Stimulated activated CD8-positive, alpha-beta memory T cell treated with anti-CD3 and anti-CD28 coated beads, Interleukin-4, amount 100 ng/mL, for 1 hour (primary cell): ENCODE data around the gene FURIN.
"Not testable (repeated sequence)": the region's sequence is repeated elsewhere in the genome, so short reads cannot be mapped to it uniquely, and the experiment has no call there.

ENCODE experiments used
- DNase-seq, 2 donors: peaks; one replicate each; pipeline ENCODE4 v3.0.0-alpha.2; 2020; ENCODE audit warnings: low read depth in 2 of 2, low spot score in 1 of 2

Gene FURIN

DNA sequence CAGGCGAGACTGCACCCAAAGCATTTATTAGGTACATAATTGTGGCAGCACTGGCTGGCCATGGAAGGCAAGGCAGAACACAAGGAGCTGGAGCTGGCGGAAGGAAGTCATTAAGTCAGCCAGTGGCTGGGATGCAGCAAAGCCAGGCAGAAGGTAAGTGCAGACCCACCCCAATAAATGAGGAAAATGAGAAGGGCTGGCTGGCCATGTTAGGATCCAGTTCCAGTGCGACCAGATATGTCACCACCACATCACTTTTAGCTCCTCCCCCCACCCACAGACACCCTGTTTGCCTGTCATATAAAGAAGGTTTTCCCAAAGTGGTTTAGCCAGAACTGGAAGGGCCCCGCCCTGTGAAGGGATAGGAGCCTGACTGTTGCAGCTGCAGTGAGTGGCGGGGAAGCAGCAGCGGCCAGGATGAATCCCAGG is at the start of gene FURIN:
Gene FURIN (plus strand): TSS at position 328 of the 429 bp plus-strand sequence. CDS start 7,153 bp downstream, outside the sequence.
- no peak for DNase-seq

DNA sequence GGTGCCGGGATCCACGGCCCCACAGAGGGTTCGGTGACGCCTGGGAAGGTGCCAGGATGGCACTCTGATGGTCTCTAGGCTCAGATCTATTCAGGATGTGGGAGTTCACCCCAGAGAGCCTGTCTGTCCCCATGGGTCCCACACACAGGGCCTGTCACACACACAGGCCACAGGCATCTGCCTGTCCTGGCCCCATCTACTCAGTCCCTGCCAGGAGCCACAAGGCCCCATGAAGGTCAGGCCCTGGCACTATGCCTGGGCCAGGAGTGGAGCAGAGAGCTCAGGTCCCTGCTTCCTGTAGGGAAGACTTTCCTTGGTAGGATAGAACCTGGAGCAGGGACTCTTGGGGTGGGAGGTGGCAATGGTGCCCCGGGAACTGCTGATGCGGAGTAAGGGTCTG is 49.0 kb upstream of the FURIN start:
- DNase-seq, result no peak

DNA sequence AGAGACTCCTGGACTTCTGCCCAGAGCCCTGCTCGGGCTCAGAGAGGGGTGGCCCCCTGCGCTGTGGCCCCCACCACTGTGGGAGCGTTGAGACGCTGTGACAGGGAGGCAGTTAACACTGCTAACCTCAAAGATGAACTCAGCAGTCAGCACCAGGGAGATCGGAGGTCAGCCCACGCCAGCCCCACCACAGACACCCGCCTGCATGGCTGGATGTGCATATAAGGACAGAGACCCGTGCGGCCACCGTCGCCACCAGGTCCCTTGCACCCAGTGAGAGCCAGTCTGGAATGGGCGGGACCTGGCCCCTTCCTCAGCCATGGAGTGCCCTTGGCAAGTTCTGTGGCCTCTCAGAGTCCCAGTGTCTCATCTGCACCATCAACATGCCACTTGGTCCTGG is 48.5 kb upstream of the FURIN start:
- no peak for DNase-seq

DNA sequence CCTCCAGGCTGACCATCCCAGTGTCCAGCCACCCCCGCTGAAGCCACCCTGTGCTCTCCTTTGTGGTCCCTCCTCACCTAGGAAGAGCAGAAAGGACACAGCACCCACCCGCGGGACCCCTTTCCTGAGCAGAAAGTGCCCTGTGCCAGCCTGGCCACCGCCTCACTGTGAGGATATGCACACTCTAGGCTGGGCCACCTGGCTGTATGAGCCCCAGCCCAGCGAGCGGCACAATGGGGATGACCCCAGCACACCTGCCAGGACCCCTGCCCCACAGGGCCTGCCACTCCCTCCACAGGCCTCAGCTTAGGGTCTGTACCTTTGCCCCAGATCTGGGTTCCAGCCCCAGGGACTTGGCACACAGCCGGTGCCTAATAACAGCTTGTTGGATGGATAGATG is 47.9 kb upstream of the FURIN start:
- no peak for DNase-seq

DNA sequence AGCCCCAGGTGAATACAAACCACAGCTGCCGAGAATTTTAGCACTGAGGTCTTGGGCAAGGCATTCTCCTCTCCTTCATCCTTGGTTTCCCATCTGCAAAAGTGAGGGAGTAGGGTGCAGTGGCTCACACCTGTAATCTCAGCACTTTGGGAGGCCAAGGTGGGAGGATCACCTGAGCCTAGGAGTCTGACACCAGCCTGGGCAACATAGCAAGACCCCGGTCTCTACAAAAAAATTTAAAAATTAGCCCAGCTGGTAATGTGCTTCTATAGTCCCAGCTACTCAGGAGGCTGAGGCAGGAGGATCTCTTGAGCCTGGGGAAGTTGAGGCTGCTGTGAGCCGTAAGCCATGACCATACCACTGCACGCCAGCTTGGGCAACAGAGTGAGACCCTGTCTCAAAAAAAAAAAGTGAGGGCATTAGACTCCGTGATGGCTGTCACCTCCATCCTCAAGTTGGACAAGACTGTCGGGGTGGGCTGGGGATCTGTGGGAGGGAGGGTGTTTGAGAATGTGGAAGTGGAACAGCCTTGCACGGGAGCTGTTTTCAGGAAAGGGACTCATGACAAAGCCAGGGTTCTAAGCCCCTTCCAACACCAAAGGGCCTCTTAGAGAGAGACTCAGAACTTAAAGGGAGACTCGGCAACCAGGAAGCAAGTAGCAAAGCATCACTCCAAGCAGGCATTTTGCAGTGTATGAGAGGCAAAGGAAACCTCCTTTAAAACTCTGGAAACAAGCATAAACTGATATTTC is 46.0 kb upstream of the FURIN start:
- DNase-seq, result no peak

DNA sequence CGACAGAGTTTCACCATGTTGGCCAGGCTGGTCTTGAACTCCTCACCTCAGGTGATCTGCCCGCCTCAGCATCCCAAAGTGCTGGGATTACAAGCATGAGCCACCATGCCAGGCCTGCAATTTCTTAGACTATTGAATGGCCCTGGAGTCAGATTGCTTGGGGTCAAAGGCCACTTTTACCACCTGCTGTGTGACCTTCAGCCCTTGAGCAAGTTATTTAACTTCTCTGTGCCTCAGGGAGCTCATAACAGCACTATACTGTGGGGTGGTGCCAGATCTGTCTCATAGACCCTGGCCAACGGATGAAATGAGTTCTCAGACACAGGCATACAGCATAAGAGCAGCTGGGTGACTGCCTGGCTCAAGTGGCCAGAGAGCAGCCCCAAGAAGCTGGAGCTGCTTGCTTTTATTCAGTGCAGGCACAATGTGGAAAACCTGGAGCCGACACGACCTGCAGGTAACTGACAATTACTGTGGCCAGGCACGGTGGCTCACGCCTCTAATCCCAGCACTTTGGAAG is 44.9 kb upstream of the FURIN start:
- DNase-seq, result no peak

DNA sequence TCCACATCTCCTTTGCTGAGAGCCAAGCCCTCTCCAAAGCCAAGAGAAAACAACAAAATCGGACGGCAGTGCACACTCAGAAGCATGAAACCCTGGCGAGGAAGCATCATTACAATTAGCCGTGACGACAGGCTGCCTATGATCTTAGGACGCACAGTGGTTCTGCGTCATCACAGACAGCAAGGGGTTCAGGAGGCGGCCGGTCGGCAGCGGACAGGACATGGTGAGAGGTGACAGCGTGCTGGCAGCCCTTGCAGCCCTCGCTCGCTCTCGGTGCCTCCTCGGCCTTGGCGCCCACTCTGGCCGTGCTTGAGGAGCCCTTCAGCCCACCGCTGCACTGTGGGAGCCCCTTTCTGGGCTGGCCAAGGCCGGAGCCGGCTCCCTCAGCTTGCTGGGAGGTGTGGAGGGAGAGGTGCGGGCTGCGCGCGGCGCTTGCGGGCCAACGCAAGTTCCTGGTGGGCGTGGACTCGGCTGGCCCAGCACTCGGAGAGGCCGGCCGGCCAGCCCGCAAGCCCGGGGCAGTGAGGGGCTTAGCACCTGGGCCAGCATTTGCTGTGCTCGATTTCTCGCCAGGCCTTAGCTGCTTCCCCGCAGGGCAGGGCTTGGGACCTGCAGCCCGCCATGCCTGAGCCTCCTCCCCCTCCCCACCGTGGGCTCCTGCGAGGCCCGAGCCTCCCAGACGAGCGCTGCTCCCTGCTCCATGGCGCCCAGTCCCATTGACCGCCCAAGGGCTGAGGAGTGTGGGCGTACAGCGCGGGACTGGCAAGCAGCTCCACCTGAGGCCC is 43.1 kb upstream of the FURIN start:
- not testable (repeated sequence) for DNase-seq

DNA sequence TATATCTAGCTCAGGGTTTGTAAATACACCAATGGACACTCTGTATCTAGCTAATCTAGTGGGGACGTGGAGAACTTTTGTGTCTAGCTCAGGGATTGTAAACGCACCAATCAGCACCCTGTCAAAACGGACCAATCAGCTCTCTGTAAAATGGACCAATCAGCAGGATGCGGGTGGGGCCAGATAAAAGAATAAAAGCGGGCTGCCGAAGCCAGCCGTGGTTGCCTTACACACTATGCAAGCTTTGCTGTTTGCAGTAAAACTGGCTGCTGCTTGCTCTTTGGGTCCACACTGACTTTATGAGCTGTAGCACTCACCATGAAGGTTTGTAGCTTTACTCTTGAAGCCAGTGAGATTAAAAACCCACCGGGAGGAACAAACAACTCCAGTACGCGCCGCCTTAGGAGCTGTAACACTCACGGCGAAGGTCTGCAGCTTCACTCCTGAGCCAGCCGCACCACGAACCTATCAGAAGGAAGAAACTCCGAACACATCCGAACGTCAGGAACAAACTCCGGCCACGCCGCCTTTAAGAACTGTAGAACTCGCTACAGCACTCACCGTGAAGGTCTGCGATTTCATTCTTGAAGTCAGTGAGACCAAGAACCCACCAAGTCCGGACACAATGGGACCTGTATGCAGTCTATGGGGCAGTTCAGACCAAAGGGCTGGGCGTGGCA is 42.0 kb upstream of the FURIN start:
- not testable (repeated sequence) for DNase-seq

DNA sequence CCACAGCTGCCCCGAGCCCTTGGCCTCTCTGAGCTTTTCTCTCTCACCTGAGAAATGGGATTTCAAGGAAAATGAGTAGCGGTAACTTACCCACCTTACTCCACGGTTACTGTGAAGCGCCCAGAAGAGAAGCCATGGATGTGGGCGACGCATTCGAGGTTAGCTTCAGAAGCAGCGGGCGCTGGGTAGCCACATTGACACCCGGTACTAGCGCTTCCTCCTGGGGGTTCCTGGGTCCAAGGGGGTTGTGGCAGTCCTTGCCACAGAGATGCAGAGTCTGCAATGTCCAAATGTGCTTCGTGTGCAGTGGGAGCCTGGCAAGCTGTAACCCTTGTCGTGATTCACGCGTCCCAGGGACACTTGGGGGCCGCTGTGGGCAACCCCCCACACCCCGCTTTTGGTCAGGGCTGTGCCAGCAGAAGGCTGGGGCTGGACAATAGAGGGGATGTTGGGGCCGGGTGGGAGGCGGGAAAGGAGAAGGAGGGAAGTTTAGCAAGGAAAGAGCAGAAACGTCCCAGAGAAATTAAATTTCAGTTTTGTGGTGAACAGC is 41.4 kb upstream of the FURIN start:
- DNase-seq, result no peak

DNA sequence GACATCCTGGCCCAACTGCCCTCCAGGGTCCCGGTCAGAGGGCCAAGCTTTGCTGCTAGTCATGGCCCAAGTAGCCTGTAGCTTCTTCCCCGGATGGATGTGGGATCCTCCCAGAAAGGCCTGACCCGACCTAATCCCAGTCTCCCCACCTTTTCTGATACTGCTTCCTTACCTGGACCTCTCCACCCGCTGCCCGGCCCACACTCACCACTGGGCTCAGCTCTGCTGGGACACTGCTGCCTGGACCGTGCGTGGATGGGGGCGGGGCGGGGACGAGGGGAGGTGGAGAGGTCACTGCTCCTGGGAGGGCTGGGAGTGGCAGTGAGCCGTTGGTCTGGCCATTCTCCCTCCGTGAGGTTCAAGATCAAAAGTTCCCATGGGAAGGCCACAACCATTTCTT is 40.3 kb upstream of the FURIN start:
- DNase-seq, result no peak

DNA sequence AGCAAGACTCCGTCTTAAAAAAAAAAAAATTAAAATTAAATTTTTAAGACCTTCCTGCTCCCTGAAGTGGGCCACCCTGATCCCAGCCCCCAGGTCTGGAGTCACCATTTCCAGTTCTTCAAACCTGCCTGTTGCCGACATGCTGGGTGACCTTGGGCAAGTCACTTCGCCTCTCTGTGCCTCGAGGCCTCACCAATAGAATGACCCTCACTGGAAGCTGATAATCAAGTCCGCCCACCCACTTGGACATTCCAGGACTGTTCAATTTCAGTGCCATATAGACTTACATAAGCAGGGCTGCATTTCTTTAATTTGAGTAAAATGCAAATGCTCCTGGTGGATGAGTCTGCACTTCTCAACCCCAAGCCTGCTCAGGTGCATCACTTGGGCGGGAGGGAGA is 39.3 kb upstream of the FURIN start:
- DNase-seq, result no peak

DNA sequence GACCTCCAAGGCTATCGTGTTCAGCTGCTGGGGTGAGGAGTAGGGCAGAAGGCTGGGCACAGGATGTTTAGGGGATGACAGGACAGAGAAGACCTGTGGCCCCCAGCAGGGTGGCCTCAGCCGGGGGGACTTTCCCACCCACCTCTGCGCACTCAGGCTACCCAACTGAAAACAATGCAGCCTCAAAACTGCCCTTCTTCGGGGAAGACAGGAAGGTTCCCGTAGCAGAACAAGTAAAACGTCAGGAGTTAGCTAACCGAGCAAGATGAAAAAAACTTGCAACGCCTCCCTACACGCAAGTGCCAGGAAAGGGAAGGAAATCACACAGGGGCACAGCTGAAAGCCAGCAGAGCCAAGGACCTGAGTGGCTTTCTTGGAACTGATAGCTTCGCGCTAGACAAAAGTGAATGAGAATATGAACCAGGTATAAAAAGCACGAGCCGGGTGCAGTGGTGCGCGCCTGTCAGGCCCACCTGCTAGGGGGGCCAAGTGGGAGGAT is 38.4 kb upstream of the FURIN start:
- DNase-seq, result no peak

DNA sequence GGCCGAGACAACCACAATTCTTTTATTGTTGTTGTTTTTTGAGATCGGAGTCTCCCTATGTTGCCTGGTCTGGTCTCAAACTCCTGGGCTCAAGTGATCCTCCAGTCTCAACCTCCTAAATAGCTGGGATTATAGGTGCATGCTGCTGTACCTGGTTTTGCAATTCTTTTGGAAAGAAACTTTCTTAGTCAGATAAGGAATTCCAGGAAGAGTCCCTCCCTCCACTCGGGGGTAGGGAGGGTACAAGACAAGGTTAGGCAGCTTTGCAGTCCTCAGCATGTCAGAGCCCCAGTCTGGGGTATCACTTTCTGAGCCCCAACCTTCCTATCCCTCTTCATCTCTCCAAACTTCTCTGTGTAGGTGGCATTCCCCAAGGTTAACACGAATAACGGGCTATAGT is 33.8 kb upstream of the FURIN start:
- DNase-seq, result no peak

DNA sequence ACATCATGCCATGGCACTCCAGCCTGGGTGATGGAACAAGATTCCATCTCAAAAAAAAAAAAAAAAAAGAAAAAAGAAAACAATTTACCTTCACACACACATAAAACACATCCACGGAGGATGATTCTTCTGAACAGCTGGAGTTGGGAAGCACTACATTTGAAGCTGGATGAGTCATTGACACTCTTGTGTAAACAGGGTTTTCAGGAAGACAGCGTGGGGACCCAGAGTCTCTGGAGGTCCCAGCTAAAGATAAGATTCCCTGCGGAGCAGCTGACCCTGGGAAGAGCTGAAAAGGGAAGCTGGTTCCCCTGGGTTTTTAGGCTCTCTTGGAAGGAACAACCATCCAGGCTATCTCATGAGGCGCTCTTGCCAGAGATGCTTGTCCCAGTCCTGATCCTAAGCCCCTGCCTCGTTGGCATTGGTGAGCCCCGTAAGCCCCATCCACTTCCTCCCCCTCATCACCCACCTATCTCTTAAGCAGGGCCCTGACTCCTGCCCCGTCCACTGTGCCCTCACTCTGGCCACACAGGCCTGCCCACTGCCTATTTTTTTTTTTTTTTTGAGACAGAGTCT is 32.0 kb upstream of the FURIN start:
- no peak for DNase-seq

DNA sequence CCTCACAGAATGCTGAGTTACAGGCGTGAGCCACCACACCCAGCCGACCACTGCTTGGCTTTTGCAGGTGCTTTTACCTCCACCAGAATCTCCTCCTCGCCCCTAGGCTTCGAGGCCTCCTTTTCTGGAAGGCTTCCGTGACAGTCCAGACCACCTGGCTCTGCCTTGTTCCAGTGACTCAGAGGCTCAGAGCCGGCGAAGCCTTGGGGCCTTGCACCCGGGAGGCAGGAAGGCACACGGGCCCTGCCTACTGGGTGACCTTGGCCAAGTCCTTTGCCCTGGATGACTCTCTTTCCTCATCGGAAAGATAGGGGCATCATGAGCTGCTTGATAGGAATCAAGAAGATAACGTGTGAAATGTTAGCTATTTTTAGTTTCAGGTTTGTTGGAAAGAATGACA is 31.3 kb upstream of the FURIN start:
- no peak for DNase-seq

DNA sequence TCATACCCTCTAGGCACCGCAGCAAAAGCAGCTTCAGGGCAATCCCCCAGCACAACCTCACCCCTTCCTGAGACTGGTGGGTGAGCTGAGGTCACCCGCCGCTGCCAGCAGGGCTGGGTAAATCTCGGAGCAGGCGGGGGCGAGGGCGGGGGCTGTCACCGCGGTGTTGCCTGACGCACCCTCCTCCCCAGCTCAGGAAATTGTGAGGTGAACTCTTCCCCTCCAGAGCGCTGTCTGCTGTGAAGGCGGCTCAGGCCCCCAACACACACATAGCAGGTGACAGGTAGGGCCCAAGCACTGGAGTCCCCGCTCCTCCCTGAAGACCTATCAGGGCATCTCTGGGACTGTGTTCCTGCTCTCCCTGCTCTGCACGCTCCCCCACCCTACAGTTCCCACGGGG is 30.2 kb upstream of the FURIN start:
- DNase-seq, result peak; percentile 64 to 82

DNA sequence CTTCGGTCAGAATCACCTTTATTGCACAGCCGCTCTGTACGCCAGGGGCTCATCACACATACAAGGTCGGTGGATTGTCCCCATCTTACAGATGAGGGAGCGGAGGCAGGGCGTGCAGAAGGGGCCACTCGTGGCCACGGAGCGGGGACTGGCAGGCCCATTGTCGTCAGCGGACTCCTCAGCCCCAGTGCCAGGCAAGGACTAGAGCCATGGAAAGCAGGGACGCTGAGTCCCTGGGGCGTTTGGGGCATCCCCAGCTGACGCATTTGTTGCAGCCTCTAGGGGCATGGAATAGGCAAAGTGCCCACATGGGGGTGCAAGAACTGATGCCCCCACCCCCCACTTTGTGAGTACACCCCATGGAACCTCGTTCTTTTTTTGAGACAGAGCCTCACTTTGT is 29.8 kb upstream of the FURIN start:
- no peak for DNase-seq

DNA sequence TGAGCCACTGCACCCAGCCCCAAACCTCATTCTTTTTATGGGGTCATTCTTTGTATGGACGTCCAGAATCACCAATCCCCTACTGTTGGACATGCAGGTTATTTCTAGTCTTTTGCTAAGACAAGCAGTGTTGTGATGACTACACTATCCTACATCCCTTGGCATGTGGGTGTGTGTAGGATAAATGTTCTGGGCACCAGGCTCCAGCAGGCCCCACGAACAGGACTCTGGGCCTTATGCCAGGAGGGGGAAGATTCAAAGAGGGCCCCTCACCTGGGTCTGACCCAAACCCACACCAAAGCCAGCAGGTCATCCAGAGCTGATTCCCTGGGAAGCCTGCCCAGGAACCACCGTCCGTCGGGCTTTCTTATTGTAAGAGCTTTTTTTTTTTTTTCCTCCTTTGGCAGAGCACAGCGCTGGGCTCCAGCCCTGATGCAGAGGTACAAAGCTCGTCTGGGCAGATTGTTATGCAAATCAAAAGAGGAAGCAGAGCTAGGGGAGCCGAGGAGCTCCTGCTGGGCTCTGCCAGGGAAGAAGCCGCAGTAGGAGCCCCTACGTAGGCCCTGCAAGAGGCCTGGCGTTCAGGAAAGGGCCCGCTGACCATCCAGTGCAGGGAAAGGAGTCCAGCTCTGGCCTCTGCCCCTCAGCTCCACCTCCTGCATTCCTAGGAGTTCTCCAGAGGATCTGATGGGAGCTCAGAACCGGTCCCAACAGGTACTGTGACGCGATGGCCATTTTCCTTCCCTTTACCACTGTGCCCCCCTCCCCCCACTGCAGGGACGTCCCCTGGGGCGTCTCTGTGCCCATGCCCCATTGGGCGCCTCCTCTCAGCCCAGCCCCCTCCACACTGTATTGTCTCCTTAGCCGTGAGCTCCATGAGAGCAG is 29.0 kb upstream of the FURIN start:
- DNase-seq, result no peak

DNA sequence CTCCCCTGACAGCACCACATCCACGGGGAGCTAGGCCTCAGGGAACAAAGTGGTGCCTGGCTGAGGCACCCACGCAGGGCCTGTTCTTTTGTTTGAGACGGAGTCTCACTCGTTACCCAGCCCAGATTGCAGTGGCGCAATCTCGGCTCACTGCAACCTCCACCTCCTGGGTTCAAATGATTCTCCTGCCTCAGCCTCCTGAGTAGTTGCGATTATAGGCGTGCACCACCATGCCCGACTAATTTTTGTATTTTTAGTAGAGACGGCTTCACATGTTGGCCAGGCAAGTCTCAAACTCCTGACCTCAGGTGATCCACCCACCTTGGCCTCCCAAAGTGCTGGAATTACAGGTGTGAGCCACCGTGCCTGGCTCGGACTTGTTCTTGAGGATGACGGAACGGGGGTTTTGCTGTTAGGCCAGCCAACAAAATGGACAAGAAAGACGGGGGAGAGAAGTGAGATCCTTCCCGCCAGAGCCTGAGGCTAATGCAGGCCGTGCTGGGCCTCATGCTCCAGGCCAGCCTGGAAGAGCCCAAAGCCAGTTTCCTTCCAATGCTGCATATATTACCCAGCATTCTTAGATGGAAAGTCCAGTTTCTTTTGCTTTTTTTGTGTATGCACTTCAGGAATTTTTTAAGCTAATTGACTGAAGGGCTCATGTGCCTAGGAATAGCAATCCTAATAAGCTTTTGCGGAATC is 28.1 kb upstream of the FURIN start:
- DNase-seq, result no peak
